ENCODE results near the gene NCBP2L.

NCBP2L gene

GRCh38 chrX:107780525-107780924 is 3.0 kb downstream of the NCBP2L start:
- H3K4me1 ChIP-seq (ENCODE audit: insufficient read depth, low read length, severe bottlenecking) = peaks cover 10% of the 10 kb centered on the region
- H3K9me2 ChIP-seq (ENCODE audit: low read depth, low read length) = no peaks in the 10 kb centered on the region
- H3K27ac ChIP-seq (ENCODE audit: low read depth, low read length, poor library complexity, severe bottlenecking) = no peak overlapping the region
- no peak overlapping the region for H3K4me2 ChIP-seq (ENCODE audit: low read length)
- no peaks in the 10 kb centered on the region for H3K9me3 ChIP-seq (ENCODE audit: low read length)
- H3K27me3 ChIP-seq (ENCODE audit: insufficient read depth, low read length) = no peaks in the 10 kb centered on the region
- no peak overlapping the region for H2AFZ ChIP-seq (ENCODE audit: low read length)
- no peaks in the 10 kb centered on the region for H3F3A ChIP-seq (ENCODE audit: insufficient read depth, low read length)
- H3K9ac ChIP-seq (ENCODE audit: low read length) = no peak overlapping the region
- H3K36me3 ChIP-seq (ENCODE audit: insufficient read depth, low read length) = no peaks in the 10 kb centered on the region
- H3K4me3 ChIP-seq (ENCODE audit: low read depth, low read length, poor library complexity, severe bottlenecking) = no peak overlapping the region
- no peaks in the 10 kb centered on the region for H3K79me2 ChIP-seq (ENCODE audit: insufficient read depth, low read length)
- no peak for TF ChIP-seq EZH2 (IDR thresholded peaks at IDR 0.05; ENCODE audit: borderline replicate concordance, low read length)
- no peak for TF ChIP-seq CTCF (IDR thresholded peaks at IDR 0.05; ENCODE audit: low read length)
- no peaks in the 10 kb centered on the region for H4K20me1 ChIP-seq (ENCODE audit: insufficient read depth, low read length)

GRCh38 chrX:107787827-107788226 is 10.3 kb downstream of the NCBP2L start:
- H3K27me3 ChIP-seq (ENCODE audit: insufficient read depth, low read length) = no peaks in the 10 kb centered on the region
- no peaks in the 10 kb centered on the region for H3K9me3 ChIP-seq (ENCODE audit: low read length)
- H3K9ac ChIP-seq (ENCODE audit: low read length) = no peak overlapping the region
- H3K4me3 ChIP-seq (ENCODE audit: low read depth, low read length, poor library complexity, severe bottlenecking) = no peak overlapping the region
- H3K4me2 ChIP-seq (ENCODE audit: low read length) = no peak overlapping the region
- no peaks in the 10 kb centered on the region for H3F3A ChIP-seq (ENCODE audit: insufficient read depth, low read length)
- no peaks in the 10 kb centered on the region for H3K36me3 ChIP-seq (ENCODE audit: insufficient read depth, low read length)
- no peaks in the 10 kb centered on the region for H3K4me1 ChIP-seq (ENCODE audit: insufficient read depth, low read length, severe bottlenecking)
- no peak for TF ChIP-seq CTCF (IDR thresholded peaks at IDR 0.05; ENCODE audit: low read length)
- TF ChIP-seq EZH2 (IDR thresholded peaks at IDR 0.05; ENCODE audit: borderline replicate concordance, low read length) = no peak
- no peaks in the 10 kb centered on the region for H3K9me2 ChIP-seq (ENCODE audit: low read depth, low read length)
- H4K20me1 ChIP-seq (ENCODE audit: insufficient read depth, low read length) = no peaks in the 10 kb centered on the region
- no peak overlapping the region for H2AFZ ChIP-seq (ENCODE audit: low read length)
- no peak overlapping the region for H3K27ac ChIP-seq (ENCODE audit: low read depth, low read length, poor library complexity, severe bottlenecking)
- H3K79me2 ChIP-seq (ENCODE audit: insufficient read depth, low read length) = no peaks in the 10 kb centered on the region

GRCh38 chrX:107804427-107804826 is 26.9 kb downstream of the NCBP2L start:
- TF ChIP-seq EZH2 (IDR thresholded peaks at IDR 0.05; ENCODE audit: borderline replicate concordance, low read length) (no peak), CTCF (IDR thresholded peaks at IDR 0.05; ENCODE audit: low read length) (no peak)

More at GRCh38 chrX:107804427-107804826, 26.9 kb downstream of the NCBP2L start:
- Histone ChIP-seq H3K27me3 (ENCODE audit: insufficient read depth, low read length) (no peaks in the 10 kb centered on the region), H4K20me1 (ENCODE audit: insufficient read depth, low read length) (no peaks in the 10 kb centered on the region), H3K9me3 (ENCODE audit: low read length) (no peaks in the 10 kb centered on the region), H3K79me2 (ENCODE audit: insufficient read depth, low read length) (no peaks in the 10 kb centered on the region), H3K9me2 (ENCODE audit: low read depth, low read length) (no peaks in the 10 kb centered on the region), H3K4me3 (ENCODE audit: low read depth, low read length, poor library complexity, severe bottlenecking) (no peak overlapping the region), H3K4me1 (ENCODE audit: insufficient read depth, low read length, severe bottlenecking) (no peaks in the 10 kb centered on the region), H2AFZ (ENCODE audit: low read length) (no peak overlapping the region), H3K9ac (ENCODE audit: low read length) (no peak overlapping the region), H3K36me3 (ENCODE audit: insufficient read depth, low read length) (no peaks in the 10 kb centered on the region), H3F3A (ENCODE audit: insufficient read depth, low read length) (no peaks in the 10 kb centered on the region), H3K4me2 (ENCODE audit: low read length) (no peak overlapping the region), H3K27ac (ENCODE audit: low read depth, low read length, poor library complexity, severe bottlenecking) (no peak overlapping the region)

Data from OCI-LY1 (cell line).